CD1c-positive myeloid dendritic cell (primary cell): ENCODE results near the gene WDR5.

Experiments
- DNase-seq: peaks from one replicate; pipeline ENCODE4 v3.0.0-alpha.2; 2016; ENCODE audit errors: extremely low spot score

Gene WDR5

GRCh38 chr9:134174073-134174449, 38.2 kb downstream of the WDR5 start:
- peak; percentile 83 for DNase-seq

DNA sequence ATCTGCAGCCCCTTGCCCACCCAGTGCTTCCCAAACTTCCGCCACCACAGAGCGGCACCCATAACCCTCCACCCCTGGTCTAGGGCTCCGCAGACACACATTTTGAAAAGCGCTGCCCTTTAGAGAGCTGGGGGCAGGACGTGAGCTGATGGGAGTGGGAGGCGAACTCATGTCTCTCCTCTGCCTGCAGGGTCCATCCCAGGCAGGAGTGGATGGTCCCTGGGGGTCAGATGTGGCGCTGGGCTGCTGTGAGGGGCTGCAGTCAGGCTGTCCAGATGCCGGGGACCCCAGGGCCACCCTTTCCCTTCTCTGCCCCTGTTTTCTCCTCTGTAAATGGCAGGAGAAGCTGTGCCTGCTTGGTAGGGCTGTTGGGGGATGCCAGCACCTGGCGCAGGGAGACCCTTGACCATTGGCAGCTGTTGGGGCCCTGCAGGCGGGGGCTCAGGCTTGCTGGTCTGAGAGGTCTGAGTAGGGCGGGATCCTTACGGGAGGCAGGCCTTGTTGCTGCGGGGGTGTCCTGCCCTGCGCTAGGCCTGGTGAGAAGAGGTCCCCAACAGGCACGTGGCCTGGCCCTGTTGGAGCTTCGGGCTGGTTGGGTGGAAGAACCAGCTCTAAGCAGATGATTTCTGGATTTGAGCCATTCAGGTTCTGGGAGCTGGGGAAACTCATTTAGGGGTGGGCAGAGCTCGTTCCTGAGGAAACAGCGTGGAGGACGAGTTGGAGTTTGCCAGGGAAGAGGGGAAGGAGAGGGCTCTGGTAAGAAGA, 38.8 kb downstream of the WDR5 start:
- no peak for DNase-seq

DNA sequence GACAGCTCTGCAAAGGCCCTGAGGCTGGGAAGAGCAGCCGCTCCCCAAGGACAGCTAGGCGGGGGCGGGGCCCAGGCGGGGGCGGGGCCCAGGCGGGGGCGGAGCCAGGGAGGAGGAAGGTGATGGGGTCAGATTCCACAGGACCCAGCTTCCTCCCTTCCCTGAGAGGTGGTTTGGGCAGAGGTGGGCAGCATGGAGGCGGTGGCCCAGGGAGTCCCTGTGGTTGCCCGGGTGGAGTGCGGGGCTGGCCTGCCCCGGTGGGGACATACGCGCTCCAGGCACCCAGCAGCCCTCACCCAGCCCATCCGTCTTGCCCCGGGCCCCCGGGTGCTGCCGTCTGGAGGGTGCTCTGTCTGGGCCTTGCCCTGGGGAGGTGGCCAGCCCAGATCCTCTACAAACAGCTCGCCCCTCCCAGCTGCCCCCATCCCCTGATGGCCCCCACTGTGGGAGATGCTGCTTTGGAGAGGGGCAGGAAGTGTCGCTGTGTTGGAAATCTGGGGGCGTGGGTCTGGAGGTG, 39.5 kb downstream of the WDR5 start:
- DNase-seq, result peak; percentile 42

DNA sequence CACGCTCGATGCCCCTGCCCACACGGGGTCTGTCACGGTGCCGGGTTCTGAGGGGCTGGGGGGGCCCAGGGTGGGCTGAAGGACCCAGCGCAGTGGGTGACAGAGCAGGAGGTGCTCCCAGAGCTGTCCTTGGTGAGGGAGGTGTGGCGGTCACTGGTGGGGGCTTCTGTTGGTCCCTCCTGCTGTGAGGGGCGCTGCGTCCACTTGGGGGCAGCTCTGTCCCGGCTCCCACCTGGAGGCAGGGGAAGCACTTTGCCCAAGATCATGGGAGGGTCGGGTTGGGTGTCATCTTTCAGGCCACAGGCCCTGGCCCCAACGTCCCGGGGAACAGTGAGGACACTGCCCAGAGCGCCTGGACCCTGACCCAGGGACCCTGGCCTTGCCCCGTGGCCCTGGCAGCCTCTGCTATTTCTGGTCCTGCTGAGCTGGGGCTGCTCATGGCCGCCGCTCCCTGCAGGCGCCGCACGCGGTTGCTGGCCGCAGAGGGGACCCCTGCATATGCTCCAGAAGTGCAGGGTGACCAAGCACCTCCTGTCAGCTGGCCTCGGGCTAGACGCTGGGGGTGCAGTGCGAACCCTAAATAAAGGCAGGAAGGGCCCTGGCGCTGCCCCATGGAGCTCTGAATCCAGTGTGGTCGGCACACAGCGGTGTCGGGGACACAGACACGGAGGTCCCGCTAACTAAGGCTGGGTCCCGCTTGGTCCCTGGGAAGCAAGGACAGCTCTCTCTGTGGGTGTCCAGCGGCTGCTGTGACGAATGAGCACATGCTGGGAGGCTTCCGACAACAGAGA, 40.1 kb downstream of the WDR5 start:
- DNase-seq, result no peak

GRCh38 chr9:134176599-134176968, 40.7 kb downstream of the WDR5 start:
- DNase-seq, result no peak

DNA sequence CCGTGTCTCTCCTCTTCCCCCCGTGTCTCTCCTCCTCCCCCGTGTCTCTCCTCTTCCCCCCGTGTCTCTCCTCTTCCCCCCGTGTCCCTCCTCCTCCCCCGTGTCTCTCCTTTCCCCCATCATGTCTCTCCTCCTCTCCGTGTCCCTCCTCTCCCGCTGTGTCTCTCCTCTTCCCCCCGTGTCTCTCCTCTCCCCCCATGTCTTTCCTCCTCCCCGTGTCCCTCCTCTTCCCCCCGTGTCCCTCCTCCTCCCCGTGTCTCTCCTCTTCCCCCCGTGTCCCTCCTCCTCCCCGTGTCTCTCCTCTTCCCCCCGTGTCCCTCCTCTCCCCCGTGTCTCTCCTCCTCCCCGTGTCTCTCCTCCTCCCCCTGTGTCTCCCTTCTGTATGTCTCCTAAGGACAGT, 41.3 kb downstream of the WDR5 start:
- DNase-seq, result no peak

DNA sequence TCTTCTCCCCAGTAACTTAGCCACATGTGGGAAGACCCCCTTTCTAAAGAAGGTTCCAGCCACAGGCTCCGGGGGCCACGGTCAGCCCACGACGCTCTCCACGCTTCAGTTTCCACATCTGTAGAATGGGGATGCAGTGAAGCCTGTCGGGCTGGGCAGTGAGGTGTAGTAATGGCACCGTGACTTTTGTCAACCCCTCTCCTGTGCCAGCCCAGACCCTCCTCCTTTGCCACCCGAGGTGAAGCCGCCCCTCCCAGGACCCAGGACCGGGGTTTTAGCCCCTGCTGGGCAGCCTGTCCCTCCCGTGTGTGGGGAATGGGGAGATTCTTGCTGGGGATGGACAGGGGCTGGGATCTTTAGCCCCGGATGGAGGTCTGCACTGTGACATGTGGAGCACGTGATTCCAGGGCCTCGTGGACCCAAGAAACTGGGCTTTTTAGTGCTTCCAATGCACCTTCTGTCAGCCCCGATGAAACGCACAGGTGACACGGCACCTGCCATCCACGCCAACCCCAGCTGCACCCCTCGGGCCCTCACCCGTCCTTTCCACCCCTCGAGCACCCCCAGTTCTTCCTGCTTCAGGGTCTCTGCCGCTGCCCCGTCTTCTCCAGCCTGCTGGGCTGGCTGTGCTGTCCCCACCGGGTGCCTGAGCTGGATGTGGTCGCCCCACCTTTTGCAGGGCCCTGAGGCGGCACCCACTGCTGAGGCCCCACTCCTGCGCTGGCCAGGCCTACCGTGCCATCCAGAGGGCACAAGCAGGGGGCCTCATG, 41.9 kb downstream of the WDR5 start:
- DNase-seq, result no peak

- no peak for DNase-seq
These were observed 42.5 kb downstream of the WDR5 start for GRCh38 chr9:134178394-134178767.

DNA sequence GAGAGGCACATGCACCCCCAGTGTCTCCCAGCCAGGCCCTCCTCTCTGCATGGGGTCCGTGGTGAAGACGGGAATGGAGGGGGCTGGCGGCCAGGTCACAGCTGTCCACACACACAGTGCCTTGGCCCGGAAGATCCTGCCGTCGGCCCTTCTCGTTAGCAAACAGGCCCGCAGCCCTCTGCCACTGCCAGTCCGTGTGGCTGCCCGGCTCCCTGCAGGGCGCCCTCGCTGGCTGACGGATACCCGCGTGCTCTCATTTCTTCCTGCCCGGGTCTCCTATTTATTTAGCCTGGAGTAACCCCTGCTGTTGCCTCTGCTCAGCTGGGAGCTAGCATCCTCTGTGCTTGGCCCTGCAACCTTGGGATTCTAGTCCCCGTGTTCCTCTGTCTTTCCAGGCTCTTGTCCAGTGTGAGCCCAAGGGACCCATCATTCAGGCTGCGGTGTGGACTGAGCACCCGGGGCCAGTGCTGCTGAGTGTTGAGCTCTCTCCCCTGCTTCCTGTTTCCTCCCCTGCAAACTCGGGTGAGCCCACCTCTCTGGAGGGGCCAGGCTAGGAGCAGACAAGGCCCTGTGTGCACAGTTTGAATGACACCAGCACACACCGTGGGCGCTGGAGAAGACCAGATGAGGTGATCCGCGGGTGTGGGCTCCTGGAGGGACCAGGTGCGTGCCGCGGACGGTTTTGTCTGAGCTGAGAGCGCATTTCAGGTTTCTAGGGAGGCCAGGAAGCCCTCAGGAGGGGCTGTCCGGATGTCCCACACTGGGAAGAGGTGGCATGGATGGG, 43.1 kb downstream of the WDR5 start:
- DNase-seq, result no peak

DNA sequence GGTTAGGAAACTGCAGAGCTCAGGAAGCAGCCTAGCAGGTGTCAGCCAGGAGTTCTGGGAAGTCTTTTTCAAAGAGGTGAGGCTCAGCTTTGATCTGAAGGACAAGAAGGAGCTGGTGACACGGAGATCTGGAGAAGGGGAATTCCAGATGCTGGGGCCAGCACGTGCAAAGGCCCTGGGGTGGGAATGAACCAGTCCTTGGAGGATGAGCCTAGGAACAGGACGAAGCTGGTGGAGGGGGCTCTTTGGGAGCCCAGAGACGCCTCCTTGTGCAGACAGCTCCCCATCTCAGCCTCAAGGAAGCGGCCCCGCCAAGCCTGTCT, 43.7 kb downstream of the WDR5 start:
- no peak for DNase-seq

- no peak for DNase-seq
These were observed 44.3 kb downstream of the WDR5 start for GRCh38 chr9:134179918-134180785.

GRCh38 chr9:134180786-134181647, 45.1 kb downstream of the WDR5 start:
- no peak for DNase-seq

DNA sequence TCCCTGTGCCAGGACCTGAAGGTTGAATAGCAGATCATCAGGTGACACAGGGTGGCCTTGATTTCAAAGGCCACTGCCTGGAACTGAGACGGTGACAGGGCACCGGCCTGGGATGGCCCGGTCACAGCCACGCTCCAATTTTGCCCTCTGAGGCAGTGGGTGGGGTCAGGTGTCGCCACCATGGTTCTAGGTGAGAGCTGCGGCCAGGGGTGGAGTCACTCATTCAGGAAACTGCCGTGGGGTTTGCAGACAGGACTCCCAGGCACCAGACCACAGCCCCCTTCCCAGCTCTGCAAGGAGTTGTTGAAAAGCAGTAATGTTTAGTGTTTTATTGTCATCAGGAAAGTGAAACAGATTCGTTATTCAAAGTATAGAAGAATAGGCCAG, 45.8 kb downstream of the WDR5 start:
- no peak for DNase-seq

GRCh38 chr9:134182554-134183085, 46.7 kb downstream of the WDR5 start:
- no peak for DNase-seq

- no peak for DNase-seq
These were observed 49.7 kb downstream of the WDR5 start for GRCh38 chr9:134185536-134186011.

DNA sequence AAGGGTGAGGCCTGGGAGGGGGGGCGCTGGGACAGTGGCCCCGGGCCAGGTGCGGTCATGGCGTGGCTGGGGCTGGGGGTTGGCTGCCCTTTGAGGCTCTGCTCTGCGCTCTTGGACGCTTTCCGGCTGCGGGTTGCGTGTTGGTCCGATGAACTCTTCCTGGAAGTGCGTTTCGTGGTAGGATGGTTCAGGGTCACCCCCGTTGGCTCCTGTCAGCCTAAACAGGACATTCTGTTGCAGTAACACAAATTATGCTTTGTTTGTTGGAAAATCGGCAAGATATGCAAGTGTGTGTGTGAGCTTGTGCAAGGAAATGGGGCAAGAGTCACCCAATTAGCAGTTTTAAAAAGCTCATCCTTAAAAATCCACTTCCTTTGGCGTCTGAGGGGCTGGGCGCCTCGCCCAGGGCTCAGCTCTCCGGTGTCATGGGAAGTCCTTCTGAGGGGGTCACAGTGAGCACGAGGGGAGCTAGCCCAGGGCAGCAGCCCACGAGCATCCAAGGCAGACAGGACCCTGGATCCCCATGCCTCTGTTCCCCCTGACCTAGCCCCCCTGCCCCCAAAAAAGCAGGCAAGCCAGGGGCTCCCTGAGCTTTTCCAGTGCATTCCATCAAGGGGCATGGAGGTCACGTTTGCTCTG, 50.7 kb downstream of the WDR5 start:
- DNase-seq, result no peak

DNA sequence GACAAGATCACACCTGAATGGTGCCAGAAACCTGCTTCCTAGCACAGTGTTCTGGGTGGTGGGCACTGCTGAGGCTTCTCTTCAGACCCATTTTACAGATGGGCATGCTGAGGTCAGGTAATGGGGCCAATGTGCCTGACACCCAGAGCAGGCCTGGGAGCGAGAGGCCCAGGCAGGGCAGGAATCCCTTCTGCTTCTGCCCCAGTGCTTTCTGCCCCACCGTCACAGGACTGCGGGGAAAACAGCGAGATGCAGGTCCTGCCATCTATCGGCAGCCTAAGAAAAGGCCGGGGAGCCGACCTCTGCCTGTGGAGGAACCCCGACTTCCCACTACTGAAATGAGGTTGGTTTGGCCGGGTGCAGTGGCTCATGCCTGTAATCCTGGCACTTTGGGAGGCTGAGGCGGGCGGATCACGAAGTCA, 51.2 kb downstream of the WDR5 start:
- no peak for DNase-seq

DNA sequence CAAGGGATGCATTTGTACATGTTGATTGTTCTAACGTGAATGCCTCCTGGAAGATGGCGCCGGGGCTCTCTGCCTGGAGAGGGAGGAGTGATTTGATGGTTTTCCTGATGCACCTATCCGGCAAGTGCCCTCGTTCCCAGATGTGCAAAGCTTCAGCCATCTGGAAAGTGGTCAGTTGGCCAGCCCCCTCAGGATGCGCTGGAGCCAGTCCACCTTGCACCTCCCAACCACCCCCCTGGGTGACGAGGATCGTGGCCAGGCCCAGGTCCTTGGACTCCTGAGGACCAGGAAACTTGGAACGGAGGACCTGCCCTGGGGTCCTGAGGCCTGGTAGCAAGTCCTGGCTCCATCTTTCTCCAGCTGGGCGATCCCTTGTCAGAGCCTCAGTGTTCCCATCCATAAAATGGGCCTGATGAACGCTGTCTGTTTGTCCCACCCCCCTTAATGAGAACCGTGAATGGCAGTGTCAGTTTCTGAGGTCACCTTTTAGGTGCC, 52.1 kb downstream of the WDR5 start:
- no peak for DNase-seq
